ENCODE results near the gene NR2E3.

DNA sequence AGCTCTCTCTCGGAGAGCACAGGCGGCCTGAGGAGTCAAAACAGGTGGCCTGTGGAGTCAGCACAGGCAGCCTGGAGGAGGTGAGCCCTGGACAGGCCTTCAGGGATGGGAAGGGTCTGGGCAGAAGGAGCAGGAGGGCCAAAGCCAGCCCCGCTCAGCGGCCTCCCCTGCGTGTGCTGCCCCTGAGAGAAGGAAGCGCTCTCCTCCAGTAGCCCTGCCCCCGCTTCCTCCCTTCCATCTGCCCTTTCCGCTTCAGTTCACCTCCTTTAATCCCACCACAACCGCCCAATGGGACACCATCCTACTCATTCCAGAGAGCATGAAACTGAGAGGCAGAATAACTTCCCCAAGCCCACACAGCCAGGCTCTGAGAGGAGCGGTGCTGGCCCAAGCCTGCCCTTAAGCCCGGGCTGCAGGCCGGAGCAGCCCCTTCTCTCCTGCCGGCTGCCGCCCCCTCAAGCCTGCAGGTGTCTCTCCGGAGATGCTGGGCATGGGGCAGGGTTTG, 3.2 kb upstream of the NR2E3 start:
- TF ChIP-seq CTCF (conservative IDR thresholded peaks at IDR 0.05; ENCODE audit: low read depth, low read length), result no peak
- TF ChIP-seq EZH2 (IDR thresholded peaks at IDR 0.05; ENCODE audit: borderline replicate concordance, low read depth, low read length, poor library complexity, severe bottlenecking), result no peak

Measured in A673 (cell line).